Measurements from ENCODE around the gene HOXA9.

DNA sequence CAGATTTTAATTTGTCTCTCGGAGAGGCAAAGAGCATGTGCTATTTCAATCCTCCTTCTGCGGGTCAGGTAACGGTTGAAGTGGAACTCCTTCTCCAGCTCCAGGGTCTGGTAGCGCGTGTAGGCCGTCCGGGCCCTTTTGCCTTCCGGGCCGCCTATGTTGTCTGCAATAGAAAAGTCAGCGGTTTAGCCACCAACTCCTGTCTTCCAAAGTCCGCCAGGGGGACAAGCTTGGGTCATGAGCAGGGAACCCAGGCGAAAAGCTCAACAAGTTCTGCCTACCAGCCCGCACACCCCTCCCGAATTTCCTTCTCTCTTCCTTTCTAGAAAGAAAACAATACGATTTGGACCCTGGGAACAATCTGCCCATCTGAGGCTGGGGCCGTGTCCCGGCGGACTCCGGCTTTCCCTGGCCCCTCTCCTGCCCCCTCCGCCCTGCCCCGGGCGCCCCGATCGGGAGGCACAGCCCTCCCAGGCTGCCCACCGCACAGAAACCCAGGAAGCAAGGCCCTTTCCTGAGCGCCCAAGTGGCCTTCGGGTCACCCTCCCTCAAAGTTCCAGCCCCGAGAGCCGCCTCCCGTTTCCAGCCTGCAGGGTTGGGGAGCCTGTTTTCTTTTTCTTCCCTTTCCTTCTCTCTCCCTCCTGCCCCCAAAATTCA lies 23.3 kb downstream of the HOXA9 start:
- TF ChIP-seq CTCF (IDR thresholded peaks at IDR 0.05) (peak; percentile 33), EZH2 (IDR thresholded peaks at IDR 0.05) (no peak)
